ENCODE measurements around the gene TMEM187. TPM values are rescaled to one million over a fixed set of nuclear protein-coding genes. Genes with fewer than 3 reads are reported as not detected.

Gene TMEM187
- total RNA-seq, 1 donor from 2014 or later: 8.6 TPM

DNA sequence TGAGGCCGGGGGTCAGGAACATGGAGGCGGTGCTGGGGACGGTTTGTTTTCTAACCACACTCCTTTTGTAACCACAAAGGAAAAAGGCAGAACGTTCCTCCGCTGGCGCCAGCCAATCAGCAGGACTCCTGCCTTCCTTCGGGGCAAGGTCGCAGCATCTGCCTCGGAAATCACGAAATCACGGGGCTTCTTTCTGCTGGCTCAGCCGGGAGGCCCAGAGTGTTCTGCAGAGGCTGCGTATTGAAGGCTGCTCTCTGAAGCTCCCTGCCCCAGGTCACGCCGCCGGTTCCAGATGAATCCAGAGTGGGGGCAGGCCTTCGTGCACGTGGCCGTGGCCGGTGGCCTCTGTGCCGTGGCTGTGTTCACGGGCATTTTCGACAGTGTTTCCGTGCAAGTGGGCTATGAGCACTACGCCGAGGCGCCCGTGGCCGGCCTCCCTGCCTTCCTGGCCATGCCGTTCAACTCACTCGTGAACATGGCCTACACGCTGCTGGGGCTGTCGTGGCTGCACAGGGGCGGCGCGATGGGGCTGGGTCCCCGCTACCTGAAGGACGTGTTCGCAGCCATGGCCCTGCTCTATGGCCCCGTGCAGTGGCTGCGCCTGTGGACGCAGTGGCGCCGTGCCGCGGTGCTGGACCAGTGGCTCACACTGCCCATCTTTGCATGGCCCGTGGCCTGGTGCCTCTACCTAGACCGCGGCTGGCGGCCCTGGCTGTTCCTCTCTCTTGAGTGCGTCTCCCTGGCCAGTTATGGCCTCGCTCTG lies 9.4 kb downstream of the TMEM187 start:
- no peaks in the 10 kb centered on the region for H3K27me3 ChIP-seq
- no peaks in the 10 kb centered on the region for H3K9me3 ChIP-seq
- peak in 1 of 2 donors; percentile 50 for TF ChIP-seq POLR2AphosphoS5 (IDR thresholded peaks at IDR 0.05; ENCODE audit: insufficient read depth in 1 of 2, low read depth in 1 of 2)
- TF ChIP-seq, protein P1, sequence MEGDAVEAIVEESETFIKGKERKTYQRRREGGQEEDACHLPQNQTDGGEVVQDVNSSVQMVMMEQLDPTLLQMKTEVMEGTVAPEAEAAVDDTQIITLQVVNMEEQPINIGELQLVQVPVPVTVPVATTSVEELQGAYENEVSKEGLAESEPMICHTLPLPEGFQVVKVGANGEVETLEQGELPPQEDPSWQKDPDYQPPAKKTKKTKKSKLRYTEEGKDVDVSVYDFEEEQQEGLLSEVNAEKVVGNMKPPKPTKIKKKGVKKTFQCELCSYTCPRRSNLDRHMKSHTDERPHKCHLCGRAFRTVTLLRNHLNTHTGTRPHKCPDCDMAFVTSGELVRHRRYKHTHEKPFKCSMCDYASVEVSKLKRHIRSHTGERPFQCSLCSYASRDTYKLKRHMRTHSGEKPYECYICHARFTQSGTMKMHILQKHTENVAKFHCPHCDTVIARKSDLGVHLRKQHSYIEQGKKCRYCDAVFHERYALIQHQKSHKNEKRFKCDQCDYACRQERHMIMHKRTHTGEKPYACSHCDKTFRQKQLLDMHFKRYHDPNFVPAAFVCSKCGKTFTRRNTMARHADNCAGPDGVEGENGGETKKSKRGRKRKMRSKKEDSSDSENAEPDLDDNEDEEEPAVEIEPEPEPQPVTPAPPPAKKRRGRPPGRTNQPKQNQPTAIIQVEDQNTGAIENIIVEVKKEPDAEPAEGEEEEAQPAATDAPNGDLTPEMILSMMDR (IDR thresholded peaks at IDR 0.05): no peak
- intact Hi-C loops (cut with DNase I): no loop called here
- H3K27ac ChIP-seq: peak overlapping the region; percentile 77
- no peak overlapping the region for H3K4me3 ChIP-seq
- peaks cover 13% of the 10 kb centered on the region for H3K4me1 ChIP-seq
- no peak for DNase-seq (ENCODE audit: extremely low spot score in 2 of 2)
- H3K36me3 ChIP-seq: no peaks in the 10 kb centered on the region

GRCh38 chrX:153983321-153983801 lies 10.8 kb downstream of the TMEM187 start:
- TF ChIP-seq, protein P1 (IDR thresholded peaks at IDR 0.05): no peak
- TF ChIP-seq POLR2A (IDR thresholded peaks at IDR 0.05) (no peak), POLR2AphosphoS5 (IDR thresholded peaks at IDR 0.05; ENCODE audit: insufficient read depth in 1 of 2, low read depth in 1 of 2) (no peak)
- no peak for DNase-seq (ENCODE audit: extremely low spot score in 2 of 2)
- no peaks in the 10 kb centered on the region for H3K36me3 ChIP-seq
- no peak overlapping the region for H3K27ac ChIP-seq
- no peak overlapping the region for H3K4me3 ChIP-seq
- no peaks in the 10 kb centered on the region for H3K27me3 ChIP-seq
- peaks cover 13% of the 10 kb centered on the region for H3K4me1 ChIP-seq
- H3K9me3 ChIP-seq: no peaks in the 10 kb centered on the region
- intact Hi-C loops (cut with DNase I): no loop called here

GRCh38 chrX:153984351-153985178 lies 12.0 kb downstream of the TMEM187 start:
- H3K9me3 ChIP-seq: no peaks in the 10 kb centered on the region
- no peaks in the 10 kb centered on the region for H3K36me3 ChIP-seq
- intact Hi-C loops (cut with DNase I): no loop called here
- no peaks in the 10 kb centered on the region for H3K27me3 ChIP-seq
- TF ChIP-seq POLR2AphosphoS5 (IDR thresholded peaks at IDR 0.05; ENCODE audit: insufficient read depth in 1 of 2, low read depth in 1 of 2) (no peak), POLR2A (IDR thresholded peaks at IDR 0.05) (no peak)
- TF ChIP-seq, protein P1 (IDR thresholded peaks at IDR 0.05): no peak
- peak overlapping the region; percentile 68 for H3K27ac ChIP-seq
- H3K4me1 ChIP-seq: peaks cover 13% of the 10 kb centered on the region
- DNase-seq (ENCODE audit: extremely low spot score in 2 of 2): no peak
- no peak overlapping the region for H3K4me3 ChIP-seq

- no peaks in the 10 kb centered on the region for H3K36me3 ChIP-seq
- no peaks in the 10 kb centered on the region for H3K9me3 ChIP-seq
- no peak overlapping the region for H3K27ac ChIP-seq
- DNase-seq (ENCODE audit: extremely low spot score in 2 of 2): no peak
- intact Hi-C loops (cut with DNase I): no loop called here
- TF ChIP-seq POLR2A (IDR thresholded peaks at IDR 0.05): no peak
- TF ChIP-seq, protein P1 (IDR thresholded peaks at IDR 0.05): no peak
- no peak for TF ChIP-seq POLR2AphosphoS5 (IDR thresholded peaks at IDR 0.05; ENCODE audit: insufficient read depth in 1 of 2, low read depth in 1 of 2)
- H3K4me3 ChIP-seq: no peak overlapping the region
- no peaks in the 10 kb centered on the region for H3K27me3 ChIP-seq
- H3K4me1 ChIP-seq: peaks cover 13% of the 10 kb centered on the region
Measured at GRCh38 chrX:153988493-153988892, 15.9 kb downstream of the TMEM187 start.
